ENCODE data around the gene SFRP2.

Gene SFRP2

GRCh38 chr4:153776601-153777000 is 12.3 kb downstream of the SFRP2 start:
- no peak for TF ChIP-seq ZNF513 (tag by site-specific recombination; IDR thresholded peaks at IDR 0.05)
- no peak for TF ChIP-seq KLF8 (tag by site-specific recombination; IDR thresholded peaks at IDR 0.05)
- TF ChIP-seq PBX3 (CRISPR knock-in tag; IDR thresholded peaks at IDR 0.05): no peak
- no peak for TF ChIP-seq AEBP2 (tag by site-specific recombination; IDR thresholded peaks at IDR 0.05; ENCODE audit: borderline replicate concordance)
- TF ChIP-seq ZNF701 (tag by site-specific recombination; IDR thresholded peaks at IDR 0.05): no peak
- TF ChIP-seq ZNF585B (tag by site-specific recombination; IDR thresholded peaks at IDR 0.05): no peak
- TF ChIP-seq ZNF37A (tag by site-specific recombination; IDR thresholded peaks at IDR 0.05): no peak
- TF ChIP-seq ZNF16 (tag by site-specific recombination; IDR thresholded peaks at IDR 0.05; ENCODE audit: low read depth): no peak
- TF ChIP-seq ZNF132 (tag by site-specific recombination; IDR thresholded peaks at IDR 0.05; ENCODE audit: borderline replicate concordance): no peak
- TF ChIP-seq ZNF501 (tag by site-specific recombination; IDR thresholded peaks at IDR 0.05): no peak
- TF ChIP-seq SP3 (tag by site-specific recombination; IDR thresholded peaks at IDR 0.05): no peak
- TF ChIP-seq ZNF362 (tag by site-specific recombination; IDR thresholded peaks at IDR 0.05): no peak
- no peak for TF ChIP-seq HOXC10 (CRISPR knock-in tag; IDR thresholded peaks at IDR 0.05)
- CTCF ChIA-PET: interaction anchor here (0.7 to 0.8 kb wide), 2 partner anchors 26 to 405 kb away, joined by 3 read pairs; no protein-coding TSS in a partner anchor

GRCh38 chr4:153773236-153773690 is 15.6 kb downstream of the SFRP2 start:
- CTCF ChIA-PET: no interaction called here
- POLR2A ChIA-PET: no interaction called here
- no peak overlapping the region for H3K27ac ChIP-seq (ENCODE audit: extremely low read depth, low read depth, low read length)
- no peaks in the 10 kb centered on the region for H3K36me3 ChIP-seq (ENCODE audit: control insufficient read depth in 2 of 2, insufficient read depth in 1 of 2, low read length in 2 of 2)
- no peaks in the 10 kb centered on the region for H3K4me1 ChIP-seq (ENCODE audit: control insufficient read depth, insufficient read depth, low read length)
- H3K4me3 ChIP-seq (ENCODE audit: low read depth, low read length): no peak overlapping the region
- no peaks in the 10 kb centered on the region for H3K9me3 ChIP-seq (ENCODE audit: control insufficient read depth, insufficient read depth, low read depth, low read length)
- TF ChIP-seq ZFP37 (tag by site-specific recombination; IDR thresholded peaks at IDR 0.05): no peak
- TF ChIP-seq WT1 (tag by site-specific recombination; IDR thresholded peaks at IDR 0.05): no peak
- TF ChIP-seq ZNF768 (tag by site-specific recombination; IDR thresholded peaks at IDR 0.05): no peak
- peak; percentile 35; the same call in 1 of the 2 replicates for TF ChIP-seq GLIS1 (tag by site-specific recombination; IDR thresholded peaks at IDR 0.05)
- TF ChIP-seq SP3 (tag by site-specific recombination; IDR thresholded peaks at IDR 0.05): no peak
- no peak for TF ChIP-seq KLF16 (tag by site-specific recombination; IDR thresholded peaks at IDR 0.05)
- peak; percentile 43; the same call in 1 of the 2 replicates for TF ChIP-seq PRDM10 (tag by site-specific recombination; IDR thresholded peaks at IDR 0.05)
- TF ChIP-seq REST (tag by site-specific recombination; IDR thresholded peaks at IDR 0.05): no peak
- TF ChIP-seq ZNF654 (tag by site-specific recombination; IDR thresholded peaks at IDR 0.05; ENCODE audit: low read depth): peak; percentile 46

More at GRCh38 chr4:153776601-153777000, 12.3 kb downstream of the SFRP2 start:
- Histone ChIP-seq H3K4me1 (ENCODE audit: control insufficient read depth, insufficient read depth, low read length) (no peaks in the 10 kb centered on the region), H3K9me3 (ENCODE audit: control insufficient read depth, insufficient read depth, low read depth, low read length) (no peaks in the 10 kb centered on the region), H3K27ac (ENCODE audit: extremely low read depth, low read depth, low read length) (no peak overlapping the region), H3K4me3 (ENCODE audit: low read depth, low read length) (no peak overlapping the region), H3K36me3 (ENCODE audit: control insufficient read depth in 2 of 2, insufficient read depth in 1 of 2, low read length in 2 of 2) (no peaks in the 10 kb centered on the region)
- POLR2A ChIA-PET: no interaction called here
